ENCODE measurements around the gene KMT2C.
A peak's percentile ranks its signal among the peaks of the same experiment; 100 is the strongest.
"Not testable (repeated sequence)": the region's sequence is repeated elsewhere in the genome, so short reads cannot be mapped to it uniquely, and the experiment has no call there.

Gene KMT2C

GRCh38 chr7:152433721-152434490, 1.9 kb downstream of the KMT2C start:
- Histone ChIP-seq H3K27ac (ENCODE audit: low read length) (peak overlapping the region; percentile 48; the same call in 1 of the 2 replicates), H3K4me3 (ENCODE audit: low read length) (peak overlapping the region; percentile 70), H3K79me2 (ENCODE audit: low read length) (peaks cover 67% of the 10 kb centered on the region), H4K20me1 (ENCODE audit: insufficient read depth, low read length) (peaks cover 19% of the 10 kb centered on the region), H3K9ac (ENCODE audit: low read length) (peak overlapping the region; percentile 73; the same call in 1 of the 2 replicates), H3K4me1 (ENCODE audit: low read length) (peaks cover 16% of the 10 kb centered on the region), H3K4me2 (ENCODE audit: low read depth, low read length) (peak overlapping the region; percentile 81), H3F3A (ENCODE audit: insufficient read depth, low read length) (peaks cover 24% of the 10 kb centered on the region)
- H3K27me3 ChIP-seq (replicated peaks; ENCODE audit: insufficient read depth, low read length); H3K36me3 ChIP-seq (replicated peaks; ENCODE audit: insufficient read depth, low read length); H2AFZ ChIP-seq (ENCODE audit: low read length); H3K9me3 ChIP-seq (replicated peaks; ENCODE audit: insufficient read depth, low read length); H3K9me2 ChIP-seq (replicated peaks; ENCODE audit: insufficient read depth, low read length): not testable (repeated sequence)
- TF ChIP-seq CTCF (IDR thresholded peaks at IDR 0.05; ENCODE audit: low read length) = peak; percentile 33
- peak; percentile 80 for DNase-seq

DNA sequence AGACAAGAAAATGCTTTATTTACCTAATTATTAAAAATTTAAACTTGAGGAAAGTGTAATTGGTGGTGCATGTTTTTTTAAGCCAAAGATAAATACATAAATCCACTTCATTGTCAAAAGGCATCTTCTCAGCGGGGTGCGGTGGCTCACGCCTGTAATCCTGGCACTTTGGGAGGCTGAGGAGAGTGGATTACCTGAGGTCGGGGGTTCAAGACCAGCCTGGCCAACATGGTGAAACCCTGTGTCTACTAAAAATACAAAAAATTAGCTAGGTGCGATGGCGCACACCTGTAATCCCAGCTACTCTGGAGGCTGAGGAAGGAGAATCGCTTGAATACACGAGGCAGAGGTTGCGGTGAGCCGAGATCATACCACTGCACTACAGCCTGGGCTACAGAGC, 3.1 kb downstream of the KMT2C start:
- H3K9ac ChIP-seq (ENCODE audit: low read length); H3K9me2 ChIP-seq (replicated peaks; ENCODE audit: insufficient read depth, low read length); H3K9me3 ChIP-seq (replicated peaks; ENCODE audit: insufficient read depth, low read length); H3K36me3 ChIP-seq (replicated peaks; ENCODE audit: insufficient read depth, low read length); DNase-seq; H3K27me3 ChIP-seq (replicated peaks; ENCODE audit: insufficient read depth, low read length); H3K27ac ChIP-seq (ENCODE audit: low read length); H2AFZ ChIP-seq (ENCODE audit: low read length): not testable (repeated sequence)
- Histone ChIP-seq H3K79me2 (ENCODE audit: low read length) (peaks cover 78% of the 10 kb centered on the region), H3K4me3 (ENCODE audit: low read length) (peak overlapping the region; percentile 70), H4K20me1 (ENCODE audit: insufficient read depth, low read length) (peaks cover 28% of the 10 kb centered on the region), H3K4me2 (ENCODE audit: low read depth, low read length) (peak overlapping the region; percentile 81), H3K4me1 (ENCODE audit: low read length) (peaks cover 16% of the 10 kb centered on the region), H3F3A (ENCODE audit: insufficient read depth, low read length) (peaks cover 24% of the 10 kb centered on the region)

GRCh38 chr7:152430854-152431253, 4.9 kb downstream of the KMT2C start:
- Histone ChIP-seq H3K9me3 (replicated peaks; ENCODE audit: insufficient read depth, low read length) (no peaks in the 10 kb centered on the region), H3K4me3 (ENCODE audit: low read length) (no peak overlapping the region), H3K27ac (ENCODE audit: low read length) (no peak overlapping the region), H3K79me2 (ENCODE audit: low read length) (peaks cover 97% of the 10 kb centered on the region), H3K9ac (ENCODE audit: low read length) (no peak overlapping the region), H4K20me1 (ENCODE audit: insufficient read depth, low read length) (peaks cover 44% of the 10 kb centered on the region), H3K4me2 (ENCODE audit: low read depth, low read length) (no peak overlapping the region), H3K9me2 (replicated peaks; ENCODE audit: insufficient read depth, low read length) (no peaks in the 10 kb centered on the region), H3K36me3 (replicated peaks; ENCODE audit: insufficient read depth, low read length) (no peaks in the 10 kb centered on the region), H2AFZ (ENCODE audit: low read length) (no peak overlapping the region), H3F3A (ENCODE audit: insufficient read depth, low read length) (peaks cover 24% of the 10 kb centered on the region), H3K4me1 (ENCODE audit: low read length) (peaks cover 12% of the 10 kb centered on the region), H3K27me3 (replicated peaks; ENCODE audit: insufficient read depth, low read length) (no peaks in the 10 kb centered on the region)
- no peak for DNase-seq
- no peak for TF ChIP-seq EZH2 (optimal IDR thresholded peaks at IDR 0.05; ENCODE audit: low read depth, low read length)
- no peak for TF ChIP-seq EZH2phosphoT487 (IDR thresholded peaks at IDR 0.05; ENCODE audit: low read length)
- TF ChIP-seq CTCF (IDR thresholded peaks at IDR 0.05; ENCODE audit: low read length) = no peak

GRCh38 chr7:152430118-152430517, 5.7 kb downstream of the KMT2C start:
- H3K27me3 ChIP-seq (replicated peaks; ENCODE audit: insufficient read depth, low read length); H3K4me3 ChIP-seq (ENCODE audit: low read length); H2AFZ ChIP-seq (ENCODE audit: low read length); H3K9me2 ChIP-seq (replicated peaks; ENCODE audit: insufficient read depth, low read length); H3K9ac ChIP-seq (ENCODE audit: low read length); H3K27ac ChIP-seq (ENCODE audit: low read length); DNase-seq; H3K4me2 ChIP-seq (ENCODE audit: low read depth, low read length); H3K36me3 ChIP-seq (replicated peaks; ENCODE audit: insufficient read depth, low read length); H3K9me3 ChIP-seq (replicated peaks; ENCODE audit: insufficient read depth, low read length): not testable (repeated sequence)
- Histone ChIP-seq H3F3A (ENCODE audit: insufficient read depth, low read length) (peaks cover 21% of the 10 kb centered on the region), H3K4me1 (ENCODE audit: low read length) (peaks cover 12% of the 10 kb centered on the region), H4K20me1 (ENCODE audit: insufficient read depth, low read length) (peaks cover 52% of the 10 kb centered on the region), H3K79me2 (ENCODE audit: low read length) (peaks cover 100% of the 10 kb centered on the region)
